ENCODE results near the gene PAX6.

Gene PAX6

GRCh38 chr11:31812383-31813381 is 1.6 kb upstream of the PAX6 start:
- Histone ChIP-seq H3K9me3 (ENCODE audit: insufficient read depth, low read length) (no peaks in the 10 kb centered on the region), H3F3A (ENCODE audit: insufficient read depth) (no peaks in the 10 kb centered on the region), H3K79me2 (ENCODE audit: insufficient read depth, low read length) (no peaks in the 10 kb centered on the region), H3K27ac (ENCODE audit: low read depth, low read length) (no peak overlapping the region), H3K4me3 (ENCODE audit: insufficient read depth, low read length, poor library complexity, severe bottlenecking) (no peak overlapping the region), H4K20me1 (ENCODE audit: low read depth, low read length) (no peaks in the 10 kb centered on the region), H3K4me2 (ENCODE audit: low read depth, low read length, poor library complexity, severe bottlenecking) (no peak overlapping the region), H3K9ac (ENCODE audit: low read length) (no peak overlapping the region), H3K27me3 (ENCODE audit: low read length) (no peaks in the 10 kb centered on the region), H2AFZ (ENCODE audit: low read depth, low read length, severe bottlenecking) (no peak overlapping the region), H3K36me3 (ENCODE audit: low read length) (no peaks in the 10 kb centered on the region), H3K9me2 (replicated peaks; ENCODE audit: insufficient read depth, low read length) (no peaks in the 10 kb centered on the region)
- TF ChIP-seq CTCF (IDR thresholded peaks at IDR 0.05; ENCODE audit: insufficient read depth, low read length, poor library complexity, severe bottlenecking): no peak
- TF ChIP-seq EZH2phosphoT487 (conservative IDR thresholded peaks at IDR 0.05; ENCODE audit: low read length): no peak

- no peaks in the 10 kb centered on the region for H3K27me3 ChIP-seq (ENCODE audit: low read length)
- H3K9ac ChIP-seq (ENCODE audit: low read length): no peak overlapping the region
- no peak overlapping the region for H2AFZ ChIP-seq (ENCODE audit: low read depth, low read length, severe bottlenecking)
- no peaks in the 10 kb centered on the region for H3F3A ChIP-seq (ENCODE audit: insufficient read depth)
- H3K36me3 ChIP-seq (ENCODE audit: low read length): no peaks in the 10 kb centered on the region
- H3K4me3 ChIP-seq (ENCODE audit: insufficient read depth, low read length, poor library complexity, severe bottlenecking): no peak overlapping the region
- TF ChIP-seq CTCF (IDR thresholded peaks at IDR 0.05; ENCODE audit: insufficient read depth, low read length, poor library complexity, severe bottlenecking) (no peak), EZH2phosphoT487 (conservative IDR thresholded peaks at IDR 0.05; ENCODE audit: low read length) (no peak)
- H3K9me2 ChIP-seq (replicated peaks; ENCODE audit: insufficient read depth, low read length): no peaks in the 10 kb centered on the region
- H3K4me2 ChIP-seq (ENCODE audit: low read depth, low read length, poor library complexity, severe bottlenecking): no peak overlapping the region
- H3K27ac ChIP-seq (ENCODE audit: low read depth, low read length): no peak overlapping the region
- H3K9me3 ChIP-seq (ENCODE audit: insufficient read depth, low read length): no peaks in the 10 kb centered on the region
- no peaks in the 10 kb centered on the region for H4K20me1 ChIP-seq (ENCODE audit: low read depth, low read length)
- H3K79me2 ChIP-seq (ENCODE audit: insufficient read depth, low read length): no peaks in the 10 kb centered on the region
These were observed 1.0 kb downstream of the PAX6 start for GRCh38 chr11:31809857-31810778.

GRCh38 chr11:31809541-31809856 is 1.6 kb downstream of the PAX6 start:
- Histone ChIP-seq H3K27me3 (ENCODE audit: low read length) (no peaks in the 10 kb centered on the region), H3K27ac (ENCODE audit: low read depth, low read length) (no peak overlapping the region), H3F3A (ENCODE audit: insufficient read depth) (no peaks in the 10 kb centered on the region), H3K9ac (ENCODE audit: low read length) (no peak overlapping the region), H3K36me3 (ENCODE audit: low read length) (no peaks in the 10 kb centered on the region), H3K4me3 (ENCODE audit: insufficient read depth, low read length, poor library complexity, severe bottlenecking) (no peak overlapping the region), H3K9me2 (replicated peaks; ENCODE audit: insufficient read depth, low read length) (no peaks in the 10 kb centered on the region), H2AFZ (ENCODE audit: low read depth, low read length, severe bottlenecking) (no peak overlapping the region), H3K79me2 (ENCODE audit: insufficient read depth, low read length) (no peaks in the 10 kb centered on the region), H3K4me2 (ENCODE audit: low read depth, low read length, poor library complexity, severe bottlenecking) (no peak overlapping the region), H4K20me1 (ENCODE audit: low read depth, low read length) (no peaks in the 10 kb centered on the region), H3K9me3 (ENCODE audit: insufficient read depth, low read length) (no peaks in the 10 kb centered on the region)
- TF ChIP-seq CTCF (IDR thresholded peaks at IDR 0.05; ENCODE audit: insufficient read depth, low read length, poor library complexity, severe bottlenecking) (no peak), EZH2phosphoT487 (conservative IDR thresholded peaks at IDR 0.05; ENCODE audit: low read length) (no peak)

Measured in SU-DHL-6 (cell line).